Breast epithelium (tissue), 4 donors: ENCODE measurements around the gene HLA-DRB1. TPM values are rescaled to one million over a fixed set of nuclear protein-coding genes. Genes with fewer than 3 reads are reported as not detected.

Source experiments
- DNase-seq, 2 donors: peaks; one replicate each; pipeline ENCODE4 v3.0.0-alpha.2; 2019; ENCODE audit warnings: low spot score in 2 of 2
- H3K27ac ChIP-seq, 2 donors: fragments of 200-600 bp; sonication (generic) in 1 of 2; one replicate each; pipeline ENCODE4 v1.5.1; 2016 to 2019; ENCODE audit warnings: mild to moderate bottlenecking in 1 of 2
- H3K27me3 ChIP-seq, 2 donors: fragments of 200-600 bp; sonication (generic) in 1 of 2; one replicate each; pipeline versions ENCODE4 v1.5.1 to v1.6.0; 2017 to 2019; ENCODE audit warnings: control low read depth in 1 of 2, mild to moderate bottlenecking in 1 of 2
- H3K36me3 ChIP-seq: fragments of 200-600 bp; one replicate; pipeline ENCODE4 v1.5.1; 2019
- H3K4me1 ChIP-seq, 2 donors: fragments of 200-600 bp; sonication (generic); one replicate each; pipeline ENCODE4 v1.5.1; 2016 to 2019; ENCODE audit warnings: control low read depth in 1 of 2
- H3K4me3 ChIP-seq, 3 donors: fragments of 200-600 bp; sonication (generic); 1 replicate in 2 of 3; 2 replicates in 1 of 3; pipeline ENCODE4 v1.5.1; 2016 to 2019; ENCODE audit warnings: mild to moderate bottlenecking in 3 of 3, moderate library complexity in 2 of 3
- H3K9me3 ChIP-seq, 2 donors: fragments of 200-600 bp; sonication (generic) in 1 of 2; one replicate each; pipeline ENCODE4 v1.5.1; 2016 to 2019; ENCODE audit warnings: control low read depth in 1 of 2
- POLR2A ChIP-seq: fragments of 450-650 bp; IDR thresholded peaks from one replicate; pipeline ENCODE4 v1.6.1; 2016; ENCODE audit warnings: antibody characterized with exemption, mild to moderate bottlenecking, moderate library complexity
- POLR2AphosphoS5 ChIP-seq, 3 donors: sonication (generic); formaldehyde crosslinking; IDR thresholded peaks; one replicate each; pipeline ENCODE4 v1.6.1; 2017; ENCODE audit warnings: antibody characterized with exemption in 3 of 3
- intact Hi-C: fragments of 100-400 bp; cut with DNase I; formaldehyde crosslinking; loops from one replicate; pipeline ENCODE4 v1.15.1; 2023; ENCODE audit warnings: low total_unique reads
- total RNA-seq, 3 donors: library from RNA; depleted of rRNA; stranded (reverse); fragments of >200 nt; gene quantifications; one replicate each; pipeline ENCODE4 v1.1.0, GENCODE V29; 2016
- TF ChIP-seq, protein P1 (sequence below), 3 donors: fragments of 450-650 bp; IDR thresholded peaks; one replicate each; pipeline ENCODE4 v1.5.1; 2016 to 2017; ENCODE audit warnings: antibody characterized with exemption in 3 of 3, mild to moderate bottlenecking in 3 of 3, moderate library complexity in 3 of 3

Gene HLA-DRB1
- total RNA-seq, 3 donors from 2014 or later: 28.2 to 90.3 (median 44.2) TPM

DNA sequence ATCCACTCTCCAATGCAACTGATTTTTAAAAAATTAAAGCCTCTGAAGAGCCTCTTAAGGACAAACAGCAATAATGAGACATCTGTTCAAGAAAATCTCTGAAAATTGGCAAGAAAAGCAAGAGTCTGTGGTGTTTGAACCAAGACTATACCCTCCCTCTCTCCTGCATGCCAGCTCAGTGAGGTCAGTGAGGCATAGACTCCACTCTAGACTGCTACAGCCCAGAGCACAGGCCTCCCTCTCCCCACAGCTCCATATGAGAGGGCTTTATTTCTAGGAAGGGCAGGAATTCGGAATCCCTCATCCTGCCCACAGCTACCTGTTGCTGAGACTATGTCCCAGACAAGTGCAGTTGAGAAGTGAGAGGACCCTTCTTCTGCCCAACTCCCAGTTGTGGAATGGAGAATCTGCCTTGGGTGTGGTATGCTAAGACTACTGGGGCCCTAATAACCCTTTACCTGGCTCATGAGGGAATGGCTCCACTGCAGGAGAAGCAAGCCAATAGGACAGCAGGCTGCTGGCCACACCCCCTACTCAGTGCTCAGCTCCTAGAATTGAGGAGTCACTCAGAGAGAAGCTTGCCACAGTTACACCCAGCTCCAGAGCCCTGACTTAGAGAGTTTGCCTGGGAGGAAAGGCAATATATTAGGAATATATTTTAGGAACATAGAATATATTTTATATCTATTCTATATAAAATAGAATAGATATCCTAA, 24.9 kb upstream of the HLA-DRB1 start:
- H3K27me3 ChIP-seq: no peaks in the 10 kb centered on the region
- no peaks in the 10 kb centered on the region for H3K36me3 ChIP-seq
- no peak for DNase-seq
- H3K4me3 ChIP-seq: no peak overlapping the region
- no peak overlapping the region for H3K27ac ChIP-seq
- intact Hi-C loops: no loop called here
- no peaks in the 10 kb centered on the region for H3K9me3 ChIP-seq
- no peak for TF ChIP-seq POLR2AphosphoS5 (IDR thresholded peaks at IDR 0.05)
- no peak for TF ChIP-seq POLR2A
- TF ChIP-seq, protein P1, sequence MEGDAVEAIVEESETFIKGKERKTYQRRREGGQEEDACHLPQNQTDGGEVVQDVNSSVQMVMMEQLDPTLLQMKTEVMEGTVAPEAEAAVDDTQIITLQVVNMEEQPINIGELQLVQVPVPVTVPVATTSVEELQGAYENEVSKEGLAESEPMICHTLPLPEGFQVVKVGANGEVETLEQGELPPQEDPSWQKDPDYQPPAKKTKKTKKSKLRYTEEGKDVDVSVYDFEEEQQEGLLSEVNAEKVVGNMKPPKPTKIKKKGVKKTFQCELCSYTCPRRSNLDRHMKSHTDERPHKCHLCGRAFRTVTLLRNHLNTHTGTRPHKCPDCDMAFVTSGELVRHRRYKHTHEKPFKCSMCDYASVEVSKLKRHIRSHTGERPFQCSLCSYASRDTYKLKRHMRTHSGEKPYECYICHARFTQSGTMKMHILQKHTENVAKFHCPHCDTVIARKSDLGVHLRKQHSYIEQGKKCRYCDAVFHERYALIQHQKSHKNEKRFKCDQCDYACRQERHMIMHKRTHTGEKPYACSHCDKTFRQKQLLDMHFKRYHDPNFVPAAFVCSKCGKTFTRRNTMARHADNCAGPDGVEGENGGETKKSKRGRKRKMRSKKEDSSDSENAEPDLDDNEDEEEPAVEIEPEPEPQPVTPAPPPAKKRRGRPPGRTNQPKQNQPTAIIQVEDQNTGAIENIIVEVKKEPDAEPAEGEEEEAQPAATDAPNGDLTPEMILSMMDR (IDR thresholded peaks at IDR 0.05): no peak
- no peaks in the 10 kb centered on the region for H3K4me1 ChIP-seq

- DNase-seq: no peak
- H3K27ac ChIP-seq: no peak overlapping the region
- H3K4me1 ChIP-seq: no peaks in the 10 kb centered on the region
- no peaks in the 10 kb centered on the region for H3K27me3 ChIP-seq
- intact Hi-C loops: no loop called here
- no peak for TF ChIP-seq POLR2A
- no peak for TF ChIP-seq POLR2AphosphoS5 (IDR thresholded peaks at IDR 0.05)
- TF ChIP-seq, protein P1 (IDR thresholded peaks at IDR 0.05): no peak
- H3K36me3 ChIP-seq: no peaks in the 10 kb centered on the region
- H3K9me3 ChIP-seq: no peaks in the 10 kb centered on the region
- H3K4me3 ChIP-seq: no peak overlapping the region
These were observed 23.8 kb upstream of the HLA-DRB1 start for GRCh38 chr6:32613475-32613874.

DNA sequence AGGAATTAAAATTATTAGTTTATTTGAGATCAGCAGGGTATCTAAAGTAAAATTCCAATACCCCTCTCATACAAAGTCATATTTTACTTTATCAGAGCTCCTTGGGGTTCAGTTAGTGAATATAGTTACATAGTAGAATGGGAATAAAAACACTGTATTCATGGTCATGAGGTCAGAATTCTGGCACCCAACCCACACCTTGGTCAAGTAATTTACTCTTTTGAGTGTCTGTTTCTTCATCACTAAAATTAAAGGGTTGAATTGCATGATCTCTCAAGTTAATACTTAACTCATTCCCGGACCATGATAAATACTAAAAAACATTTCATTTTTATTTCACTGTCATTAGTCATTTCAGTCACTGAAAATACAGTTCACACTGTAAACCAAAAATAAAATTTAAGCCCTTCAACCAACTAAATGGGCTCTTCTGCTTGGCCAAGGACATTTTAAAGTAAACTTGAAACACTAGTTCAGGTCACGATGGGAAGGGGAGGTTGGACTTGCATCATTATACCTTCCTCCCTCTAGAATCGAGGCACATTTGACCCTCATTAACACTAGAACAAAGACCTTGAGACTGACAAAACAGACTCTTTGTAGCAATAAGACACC, 21.1 kb upstream of the HLA-DRB1 start:
- Histone ChIP-seq H3K27ac (no peak overlapping the region), H3K36me3 (no peaks in the 10 kb centered on the region), H3K9me3 (no peaks in the 10 kb centered on the region), H3K4me1 (no peaks in the 10 kb centered on the region), H3K4me3 (no peak overlapping the region), H3K27me3 (no peaks in the 10 kb centered on the region)
- TF ChIP-seq POLR2A (no peak), POLR2AphosphoS5 (IDR thresholded peaks at IDR 0.05) (no peak)
- TF ChIP-seq, protein P1 (IDR thresholded peaks at IDR 0.05): no peak
- DNase-seq: no peak
- intact Hi-C loops: no loop called here

DNA sequence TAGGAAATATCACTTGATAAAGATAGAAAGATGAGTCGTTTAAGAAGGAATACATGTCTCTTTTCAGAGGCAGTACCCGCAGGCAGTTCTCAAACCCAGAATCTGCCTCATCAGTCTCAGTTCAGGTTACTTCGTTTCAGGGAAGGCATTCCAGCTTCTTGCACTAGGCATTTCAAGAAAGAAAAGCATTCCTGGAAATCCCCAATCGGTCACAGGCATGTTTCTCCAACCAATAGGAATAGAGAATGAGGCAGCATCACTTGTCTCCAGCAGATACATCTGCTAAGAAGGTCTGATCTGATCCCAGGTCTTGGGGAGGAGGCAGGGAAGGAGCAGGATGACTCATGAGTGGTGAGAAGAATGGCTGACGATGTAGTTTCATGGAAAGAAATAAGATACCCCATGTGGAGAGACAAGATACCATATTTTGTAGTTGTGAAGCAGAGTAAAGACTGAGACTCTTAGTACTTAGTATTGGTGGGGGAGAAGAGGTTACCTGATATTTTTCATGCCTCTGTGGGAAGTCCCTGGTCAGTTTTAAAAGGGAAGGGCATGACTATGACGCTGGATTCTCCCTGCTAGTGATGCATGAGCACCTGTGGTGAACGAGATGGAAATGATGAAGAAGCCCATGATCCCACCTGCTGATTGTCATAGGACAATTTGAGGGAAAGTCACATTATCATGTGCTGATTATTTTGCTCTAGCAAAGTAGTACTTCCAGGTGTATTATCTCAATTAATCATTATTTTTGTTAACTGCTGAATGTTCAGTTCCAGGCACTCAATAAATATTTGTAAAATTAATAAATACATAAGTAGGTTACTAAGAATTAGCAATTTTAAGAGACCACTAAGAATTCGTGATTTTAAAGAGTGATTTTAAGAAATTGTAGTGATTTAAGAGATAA, 20.3 kb upstream of the HLA-DRB1 start:
- H3K4me1 ChIP-seq: no peaks in the 10 kb centered on the region
- TF ChIP-seq POLR2A (no peak), POLR2AphosphoS5 (IDR thresholded peaks at IDR 0.05) (no peak)
- TF ChIP-seq, protein P1 (IDR thresholded peaks at IDR 0.05): no peak
- intact Hi-C loops: no loop called here
- H3K36me3 ChIP-seq: no peaks in the 10 kb centered on the region
- H3K27ac ChIP-seq: peak overlapping the region; percentile 66 to 68
- H3K27me3 ChIP-seq: no peaks in the 10 kb centered on the region
- peak in 1 of 2 donors; percentile 73 for DNase-seq
- H3K9me3 ChIP-seq: no peaks in the 10 kb centered on the region
- no peak overlapping the region for H3K4me3 ChIP-seq
